Measurements from ENCODE around the gene MYO18B. TPM values are rescaled to one million over a fixed set of nuclear protein-coding genes. Genes with fewer than 3 reads are reported as not detected.

MYO18B gene
- polyA plus RNA-seq, 1 donor (not counting 4 experiments of a cell fraction or from before 2014, with no cell fraction given) = not detected

DNA sequence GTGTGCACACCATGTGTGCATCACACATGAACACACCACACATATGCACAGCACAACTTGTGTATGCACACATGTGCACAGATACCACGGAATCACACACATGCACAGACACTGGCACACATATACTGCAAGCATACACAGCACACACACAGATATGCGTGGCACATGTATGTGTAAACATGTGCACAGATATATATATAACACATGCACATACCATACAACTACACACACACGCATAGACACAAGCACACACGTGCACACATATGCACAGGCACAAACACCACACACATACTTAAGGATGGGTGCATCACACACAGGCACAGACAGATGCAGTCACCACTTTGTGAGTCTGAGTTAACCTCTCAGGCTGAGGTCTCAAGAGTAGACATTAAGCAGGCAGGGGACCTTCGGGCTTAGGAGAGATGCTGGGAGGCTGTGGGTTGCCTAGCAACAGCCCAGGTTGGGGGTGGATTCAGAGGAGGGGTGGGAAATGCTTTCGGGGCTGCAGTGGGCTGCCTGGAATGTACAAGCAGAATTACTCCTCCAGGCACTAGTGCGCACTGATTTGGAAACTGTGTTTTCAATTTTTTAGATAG lies 82.9 kb downstream of the MYO18B start:
- Histone ChIP-seq H3K27ac (ENCODE audit: control insufficient read depth, insufficient read depth, low read length) (no peak overlapping the region), H3K36me3 (ENCODE audit: control insufficient read depth in 2 of 2, extremely low read depth in 1 of 2, insufficient read depth in 2 of 2, low read length in 2 of 2) (no peaks in the 10 kb centered on the region), H3K27me3 (ENCODE audit: control insufficient read depth, extremely low read depth, insufficient read depth, low read length) (no peaks in the 10 kb centered on the region), H3K79me2 (ENCODE audit: control insufficient read depth, insufficient read depth, low read length) (no peaks in the 10 kb centered on the region), H4K20me1 (ENCODE audit: control insufficient read depth, extremely low read depth, insufficient read depth, low read length) (no peaks in the 10 kb centered on the region), H2AFZ (ENCODE audit: control insufficient read depth, low read length) (no peak overlapping the region), H3K9ac (ENCODE audit: control insufficient read depth, extremely low read depth, insufficient read depth, low read length) (no peak overlapping the region), H3K9me1 (ENCODE audit: control insufficient read depth, extremely low read depth, insufficient read depth, low read length) (no peaks in the 10 kb centered on the region), H3K9me3 (ENCODE audit: control insufficient read depth, low read depth, low read length) (no peaks in the 10 kb centered on the region), H3K4me3 (ENCODE audit: control insufficient read depth in 2 of 3, extremely low read depth in 1 of 3, insufficient read depth in 2 of 3, low read depth in 1 of 3, low read length in 3 of 3) (no peak overlapping the region), H3K4me2 (ENCODE audit: control insufficient read depth, extremely low read depth, insufficient read depth, low read depth, low read length) (no peak overlapping the region), H3K4me1 (ENCODE audit: control insufficient read depth, extremely low read depth, insufficient read depth, low read length) (no peaks in the 10 kb centered on the region)
- no peak for FAIRE-seq
- no peak for DNase-seq (ENCODE audit: low read depth, low spot score)
- TF ChIP-seq, protein P1, sequence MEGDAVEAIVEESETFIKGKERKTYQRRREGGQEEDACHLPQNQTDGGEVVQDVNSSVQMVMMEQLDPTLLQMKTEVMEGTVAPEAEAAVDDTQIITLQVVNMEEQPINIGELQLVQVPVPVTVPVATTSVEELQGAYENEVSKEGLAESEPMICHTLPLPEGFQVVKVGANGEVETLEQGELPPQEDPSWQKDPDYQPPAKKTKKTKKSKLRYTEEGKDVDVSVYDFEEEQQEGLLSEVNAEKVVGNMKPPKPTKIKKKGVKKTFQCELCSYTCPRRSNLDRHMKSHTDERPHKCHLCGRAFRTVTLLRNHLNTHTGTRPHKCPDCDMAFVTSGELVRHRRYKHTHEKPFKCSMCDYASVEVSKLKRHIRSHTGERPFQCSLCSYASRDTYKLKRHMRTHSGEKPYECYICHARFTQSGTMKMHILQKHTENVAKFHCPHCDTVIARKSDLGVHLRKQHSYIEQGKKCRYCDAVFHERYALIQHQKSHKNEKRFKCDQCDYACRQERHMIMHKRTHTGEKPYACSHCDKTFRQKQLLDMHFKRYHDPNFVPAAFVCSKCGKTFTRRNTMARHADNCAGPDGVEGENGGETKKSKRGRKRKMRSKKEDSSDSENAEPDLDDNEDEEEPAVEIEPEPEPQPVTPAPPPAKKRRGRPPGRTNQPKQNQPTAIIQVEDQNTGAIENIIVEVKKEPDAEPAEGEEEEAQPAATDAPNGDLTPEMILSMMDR (optimal IDR thresholded peaks at IDR 0.05 in 1 of 3, IDR thresholded peaks at IDR 0.05 in 1 of 3, conservative IDR thresholded peaks at IDR 0.05 in 1 of 3; ENCODE audit: extremely low read depth in 1 of 3, insufficient read depth in 2 of 3, low read length in 3 of 3) = no peak
- TF ChIP-seq EZH2 (IDR thresholded peaks at IDR 0.05; ENCODE audit: low read length) = no peak
- dilution Hi-C loops (cut with MboI; ENCODE audit: extremely low pct_ligation_motif_present, low sequenced_read_pairs) = loop anchor here (5.0 kb wide), 1 partner anchor 47 kb away; no protein-coding TSS in a partner anchor

DNA sequence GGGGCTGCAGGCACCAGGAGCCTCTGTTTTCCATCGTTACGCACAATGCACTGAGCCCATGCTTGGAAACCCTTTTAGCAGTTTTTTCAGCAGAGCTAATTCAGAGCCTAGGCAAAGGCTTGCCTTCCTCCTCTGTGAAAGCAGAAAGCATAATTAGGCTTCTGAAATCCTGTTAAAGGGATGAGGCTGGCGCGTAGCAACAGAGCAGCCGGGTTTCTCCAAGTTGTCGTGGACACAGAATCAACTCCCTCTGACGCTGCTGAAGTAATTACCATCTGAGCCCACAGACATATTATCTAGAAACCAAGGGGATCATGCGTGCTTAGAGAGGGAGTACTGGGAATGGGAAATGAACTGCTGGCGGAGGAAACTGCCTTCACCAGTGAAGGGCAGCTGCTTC lies 85.4 kb downstream of the MYO18B start:
- no peak overlapping the region for H2AFZ ChIP-seq (ENCODE audit: control insufficient read depth, low read length)
- H3K4me3 ChIP-seq (ENCODE audit: control insufficient read depth in 2 of 3, extremely low read depth in 1 of 3, insufficient read depth in 2 of 3, low read depth in 1 of 3, low read length in 3 of 3) = no peak overlapping the region
- H3K4me2 ChIP-seq (ENCODE audit: control insufficient read depth, extremely low read depth, insufficient read depth, low read depth, low read length) = no peak overlapping the region
- no peaks in the 10 kb centered on the region for H3K79me2 ChIP-seq (ENCODE audit: control insufficient read depth, insufficient read depth, low read length)
- H3K9me1 ChIP-seq (ENCODE audit: control insufficient read depth, extremely low read depth, insufficient read depth, low read length) = no peaks in the 10 kb centered on the region
- no peaks in the 10 kb centered on the region for H3K9me3 ChIP-seq (ENCODE audit: control insufficient read depth, low read depth, low read length)
- no peaks in the 10 kb centered on the region for H3K4me1 ChIP-seq (ENCODE audit: control insufficient read depth, extremely low read depth, insufficient read depth, low read length)
- dilution Hi-C loops (cut with MboI; ENCODE audit: extremely low pct_ligation_motif_present, low sequenced_read_pairs) = loop anchor here (5.0 kb wide), 1 partner anchor 45 kb away; no protein-coding TSS in a partner anchor
- H3K36me3 ChIP-seq (ENCODE audit: control insufficient read depth in 2 of 2, extremely low read depth in 1 of 2, insufficient read depth in 2 of 2, low read length in 2 of 2) = no peaks in the 10 kb centered on the region
- no peaks in the 10 kb centered on the region for H3K27me3 ChIP-seq (ENCODE audit: control insufficient read depth, extremely low read depth, insufficient read depth, low read length)
- DNase-seq (ENCODE audit: low read depth, low spot score) (no peak), FAIRE-seq (no peak)
- no peak overlapping the region for H3K9ac ChIP-seq (ENCODE audit: control insufficient read depth, extremely low read depth, insufficient read depth, low read length)
- no peak overlapping the region for H3K27ac ChIP-seq (ENCODE audit: control insufficient read depth, insufficient read depth, low read length)
- H4K20me1 ChIP-seq (ENCODE audit: control insufficient read depth, extremely low read depth, insufficient read depth, low read length) = no peaks in the 10 kb centered on the region
- TF ChIP-seq, protein P1 (optimal IDR thresholded peaks at IDR 0.05 in 1 of 3, IDR thresholded peaks at IDR 0.05 in 1 of 3, conservative IDR thresholded peaks at IDR 0.05 in 1 of 3; ENCODE audit: extremely low read depth in 1 of 3, insufficient read depth in 2 of 3, low read length in 3 of 3) = no peak
- TF ChIP-seq EZH2 (IDR thresholded peaks at IDR 0.05; ENCODE audit: low read length) = no peak

Measured in keratinocyte (primary cell).